Middle frontal gyrus (tissue), 1 donor: ENCODE measurements around the gene NDUFAF2.
"Not testable (repeated sequence)": the region's sequence is repeated elsewhere in the genome, so short reads cannot be mapped to it uniquely, and the experiment has no call there.

Experiments
- DNase-seq: peaks from one replicate; pipeline ENCODE4 v3.0.0-alpha.2; 2015; ENCODE audit warnings: low spot score; ENCODE audit errors: extremely low spot score

NDUFAF2 gene

DNA sequence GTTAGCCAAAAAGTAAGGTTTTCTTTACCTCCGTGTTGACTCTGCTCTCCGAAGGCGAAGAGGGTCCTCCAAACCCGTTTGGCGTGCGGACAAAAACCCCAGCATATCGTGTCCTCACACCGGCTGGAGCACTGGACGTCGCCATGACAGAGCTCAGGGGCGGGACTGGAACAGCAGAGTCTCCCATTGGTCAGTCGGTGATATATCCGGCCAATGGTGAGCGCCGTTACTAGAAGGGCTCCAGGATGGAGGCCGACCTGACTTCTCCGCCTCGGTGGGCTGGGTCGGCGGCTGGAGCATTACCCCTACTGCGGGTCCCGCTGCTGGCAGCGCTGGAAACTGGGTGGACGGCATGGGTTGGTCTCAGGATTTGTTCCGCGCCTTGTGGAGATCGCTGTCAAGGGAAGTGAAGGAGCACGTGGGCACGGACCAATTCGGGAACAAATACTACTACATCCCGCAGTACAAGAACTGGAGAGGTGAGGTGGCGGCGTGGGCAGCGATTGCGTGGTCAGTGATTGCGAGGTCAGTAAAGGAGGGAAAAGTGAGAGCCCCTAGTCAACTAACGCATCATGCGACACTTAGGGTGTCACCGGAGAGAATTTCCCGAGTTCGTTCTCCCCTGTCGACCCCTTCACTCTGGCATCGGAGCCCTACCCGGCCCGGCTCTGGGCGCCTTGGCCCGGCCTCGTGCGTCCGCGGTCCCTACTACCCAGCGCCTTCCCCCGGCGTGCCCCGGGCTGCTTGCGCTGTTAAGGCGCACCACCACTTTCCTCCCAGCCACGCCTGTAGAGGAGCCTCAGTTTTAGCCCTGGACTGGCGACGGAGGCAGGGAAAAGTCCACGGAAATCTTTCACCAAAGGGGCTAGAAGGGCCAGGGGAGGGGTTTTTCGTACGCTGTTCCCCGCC is at the start of gene NDUFAF2, which contains the start of gene ERCC8:
Gene NDUFAF2 (plus strand): TSS at position 302 of the 909 bp plus-strand sequence. CDS start 51 bp downstream, at position 353.
Gene ERCC8 (minus strand): TSS at position 167 of the 909 bp plus-strand sequence. CDS start 62 bp downstream, at position 105.
- DNase-seq = peak; percentile 89

GRCh38 chr5:60896991-60897390 is 48.0 kb upstream of the NDUFAF2 start:
- no peak for DNase-seq

DNA sequence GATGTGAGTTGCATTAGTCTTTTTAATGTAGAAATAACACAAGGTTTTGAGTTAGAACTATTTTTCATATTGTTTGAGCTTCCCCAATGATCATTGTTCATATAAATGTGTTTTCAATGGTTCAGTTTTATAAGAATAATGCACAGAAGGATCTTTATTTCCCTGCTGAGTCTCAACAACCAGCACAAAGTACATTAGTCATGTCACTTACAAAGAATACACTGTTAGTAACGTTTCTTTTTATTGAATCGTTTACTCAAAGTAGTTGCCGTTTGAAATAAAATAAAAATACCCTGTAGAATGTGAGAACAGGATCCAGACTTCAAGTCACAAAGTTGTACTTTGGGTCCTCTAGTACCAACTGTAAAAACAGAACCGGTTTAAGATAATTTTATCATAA is 41.6 kb upstream of the NDUFAF2 start:
- no peak for DNase-seq

- DNase-seq = no peak
Measured at GRCh38 chr5:60916646-60917045, 28.4 kb upstream of the NDUFAF2 start.

DNA sequence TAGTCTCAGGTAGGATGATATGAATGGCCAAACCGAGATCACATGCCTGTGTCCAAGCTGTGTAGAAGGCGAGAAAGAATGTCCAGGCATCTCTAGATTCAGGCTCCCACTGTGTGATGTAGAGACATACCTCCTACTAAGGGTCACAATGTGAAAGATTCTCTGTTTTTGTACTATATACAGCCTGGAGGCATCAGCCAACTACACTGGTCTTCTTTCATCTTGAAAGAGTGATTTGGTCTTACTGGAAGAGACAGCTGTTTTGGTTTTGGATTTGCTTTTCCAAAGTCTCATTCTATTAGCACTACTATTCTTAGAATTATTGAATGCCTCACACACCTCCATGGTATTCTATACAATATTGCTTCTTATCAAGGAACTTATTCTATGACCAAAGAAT is 26.5 kb upstream of the NDUFAF2 start:
- DNase-seq = no peak

GRCh38 chr5:60927450-60927849 is 17.6 kb upstream of the NDUFAF2 start:
- no peak for DNase-seq

DNA sequence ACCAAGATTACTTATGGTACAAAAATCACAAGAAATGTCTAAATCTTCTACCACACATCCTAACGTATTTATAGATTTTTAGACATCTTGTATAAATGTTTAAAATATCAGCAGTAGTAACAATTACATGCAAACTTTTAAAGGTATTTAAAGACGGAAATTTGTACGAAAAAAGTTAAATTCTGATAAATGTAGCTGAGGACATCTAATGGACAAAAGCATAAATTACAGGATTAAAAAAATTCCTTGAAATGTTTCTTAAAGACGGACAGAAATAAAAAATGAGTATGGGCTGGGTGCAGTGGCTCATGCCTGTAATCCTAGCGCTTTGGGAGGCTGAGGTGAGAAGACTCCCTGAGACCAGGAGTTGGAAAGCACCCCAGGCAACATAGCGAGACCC is 16.0 kb upstream of the NDUFAF2 start:
- DNase-seq = no peak

DNA sequence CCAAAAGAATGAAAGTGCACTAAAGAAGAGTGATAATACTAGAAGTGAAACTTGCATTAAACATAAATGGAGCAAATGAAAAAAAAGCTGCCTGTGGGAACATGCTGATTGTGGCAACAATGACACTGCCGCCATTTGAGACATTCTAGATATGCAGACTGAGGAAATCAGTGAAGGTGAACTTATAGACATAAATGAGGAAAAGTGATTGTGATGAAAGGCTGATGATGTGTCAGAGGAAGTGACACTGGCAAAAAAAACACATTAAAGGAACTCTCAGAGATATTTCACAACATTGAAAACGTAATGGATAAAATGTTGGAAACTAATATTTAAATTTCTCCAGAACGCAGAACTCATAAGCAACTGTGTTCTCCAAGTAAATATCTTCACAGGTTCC is 1.4 kb upstream of the NDUFAF2 start:
- DNase-seq = no peak

DNA sequence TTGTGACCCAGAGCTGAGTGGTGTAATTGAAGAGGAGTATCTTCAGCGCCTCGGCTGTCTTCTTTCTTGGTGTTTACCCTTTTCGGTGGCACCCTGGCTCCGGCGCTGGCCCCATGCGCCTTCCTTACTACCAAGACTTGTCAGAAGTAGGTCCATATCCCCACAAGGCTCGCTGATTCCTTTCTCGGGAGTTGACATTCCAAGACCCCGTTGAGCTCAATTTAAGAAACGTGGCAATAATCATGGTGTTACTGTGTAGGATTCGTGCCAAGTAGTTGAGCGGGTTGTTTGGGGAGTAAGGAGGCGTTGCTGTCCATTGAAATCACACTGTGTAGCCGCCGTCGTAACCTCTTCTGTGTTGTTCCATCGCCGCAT is 795 bp downstream of the NDUFAF2 start:
- DNase-seq = no peak

- no peak for DNase-seq
Measured at GRCh38 chr5:60948738-60949137, 3.7 kb downstream of the NDUFAF2 start.

GRCh38 chr5:60955239-60955638 is 10.2 kb downstream of the NDUFAF2 start:
- DNase-seq = no peak

DNA sequence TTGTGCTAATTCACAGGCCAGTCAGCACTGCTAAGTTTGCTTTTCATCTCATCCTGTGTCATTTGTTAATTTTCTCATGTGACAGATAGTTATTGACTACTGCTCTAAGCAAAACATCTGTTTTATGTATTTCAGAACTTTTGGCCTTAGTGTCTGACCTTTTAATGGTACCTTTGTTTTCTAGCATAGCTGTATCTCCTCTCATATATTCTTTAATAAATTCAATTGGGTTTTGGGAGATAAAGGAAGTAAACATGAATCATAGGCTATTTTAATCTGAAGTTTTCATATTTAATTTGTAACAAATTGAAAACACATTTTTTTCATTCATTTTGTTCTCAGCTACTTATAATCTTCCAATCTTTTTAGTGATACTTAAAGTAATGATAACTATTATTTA is 13.1 kb downstream of the NDUFAF2 start:
- no peak for DNase-seq

DNA sequence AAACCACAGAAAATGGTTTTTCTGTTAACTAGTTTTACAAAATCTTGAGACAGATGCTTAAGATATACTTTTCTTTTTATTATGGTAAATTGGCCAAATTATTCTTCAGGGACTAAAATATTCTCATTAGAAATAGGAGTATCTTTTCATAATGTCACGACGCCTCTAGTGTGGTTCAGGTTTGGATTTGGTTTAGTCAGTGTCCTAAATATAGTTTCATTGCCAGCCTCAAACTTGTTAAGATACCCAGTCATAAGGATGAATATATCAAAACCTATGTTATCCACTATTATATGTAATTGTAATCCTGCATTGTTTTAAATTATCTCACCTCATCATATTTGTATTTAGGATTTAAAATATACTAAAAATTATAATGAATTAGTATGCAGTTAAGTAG is 13.7 kb downstream of the NDUFAF2 start:
- no peak for DNase-seq

DNA sequence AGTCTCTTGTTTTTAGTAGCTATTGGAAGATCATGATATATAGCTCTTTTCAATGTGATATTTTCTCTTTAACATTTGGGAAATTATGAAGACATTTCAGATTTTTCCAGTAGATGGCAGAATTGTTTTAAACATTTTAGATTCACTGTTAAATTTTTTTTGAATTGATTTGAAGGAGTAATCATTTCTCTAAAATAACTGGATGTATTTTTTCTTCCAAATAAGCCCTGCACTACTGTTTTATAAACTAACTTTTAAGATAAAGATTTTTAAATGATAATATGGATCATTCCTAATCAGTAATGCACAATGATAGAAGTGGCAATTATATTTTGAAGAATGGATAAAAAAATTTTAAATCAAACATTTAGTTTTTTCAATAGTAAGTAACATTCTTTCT is 14.2 kb downstream of the NDUFAF2 start:
- DNase-seq = peak; percentile 22

DNA sequence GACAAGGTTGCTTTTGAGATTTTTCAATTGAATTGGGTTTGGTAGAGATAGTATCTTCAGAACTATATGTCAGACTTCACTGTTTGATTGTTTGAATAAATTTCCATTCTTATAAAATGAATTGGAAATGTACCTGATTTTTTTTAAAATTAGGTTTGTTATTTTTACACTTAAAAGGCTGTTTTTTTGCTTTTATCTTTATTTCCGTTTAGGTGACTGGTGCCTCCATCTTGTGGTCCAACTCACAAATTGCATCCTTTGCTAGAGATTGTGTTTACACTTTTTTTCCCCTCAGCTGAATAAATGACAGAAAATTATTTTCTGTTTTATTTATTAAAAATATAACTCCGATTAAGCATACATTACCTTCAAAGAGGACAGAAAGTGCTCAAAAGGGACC is 15.6 kb downstream of the NDUFAF2 start:
- no peak for DNase-seq

- DNase-seq = no peak
Measured at GRCh38 chr5:60961685-60962084, 16.7 kb downstream of the NDUFAF2 start.

GRCh38 chr5:60972231-60972630 is 27.2 kb downstream of the NDUFAF2 start:
- no peak for DNase-seq

- DNase-seq = no peak
Measured at GRCh38 chr5:60977956-60978737, 33.1 kb downstream of the NDUFAF2 start.

- DNase-seq = no peak
Measured at GRCh38 chr5:60978968-60979367, 34.0 kb downstream of the NDUFAF2 start.

DNA sequence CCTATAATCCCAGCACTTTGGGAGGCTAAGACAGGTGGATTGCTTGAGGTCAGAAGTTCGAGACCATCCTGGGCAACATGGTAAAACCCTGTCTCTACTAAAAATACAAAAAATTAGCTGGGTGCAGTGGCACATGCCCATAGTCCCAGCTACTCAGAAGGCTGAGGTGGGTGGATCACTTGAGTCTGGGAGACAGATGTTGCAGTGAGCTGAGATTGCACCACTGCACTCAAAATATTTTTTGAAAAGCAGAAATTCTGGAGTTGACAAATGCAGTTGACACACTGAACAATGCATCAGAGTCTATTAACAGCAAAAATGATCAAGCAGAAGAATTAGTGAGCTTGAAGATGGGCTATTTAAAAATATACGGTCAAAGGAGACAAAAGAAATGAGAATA is 35.5 kb downstream of the NDUFAF2 start:
- no peak for DNase-seq

- DNase-seq = not testable (repeated sequence)
Measured at GRCh38 chr5:60982127-60982526, 37.1 kb downstream of the NDUFAF2 start.

DNA sequence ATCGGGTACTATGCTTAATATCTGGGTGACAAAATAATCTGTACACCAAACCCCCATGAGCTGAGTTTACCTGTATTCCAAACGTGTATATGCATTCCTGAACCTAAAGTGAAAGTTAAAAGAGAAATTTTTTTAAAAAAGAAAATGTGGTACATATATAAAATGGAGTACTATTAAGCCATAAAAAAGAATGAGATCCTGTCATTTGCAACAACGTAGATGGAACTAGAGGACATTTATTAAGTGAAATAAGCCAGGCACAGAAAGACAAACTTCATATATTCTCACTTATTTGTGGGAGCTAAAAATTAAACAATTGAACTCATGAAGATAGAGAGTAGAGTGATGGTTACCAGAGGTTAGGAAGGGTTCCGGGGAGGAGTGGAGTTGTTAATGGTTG is 44.8 kb downstream of the NDUFAF2 start:
- no peak for DNase-seq
